DMS53 (cell line): ENCODE results near the gene RPS19.

Experiments
- DNase-seq: peaks from one replicate; lab custom pipeline; 2025; lab: John Stamatoyannopoulos, UW

Gene RPS19

DNA sequence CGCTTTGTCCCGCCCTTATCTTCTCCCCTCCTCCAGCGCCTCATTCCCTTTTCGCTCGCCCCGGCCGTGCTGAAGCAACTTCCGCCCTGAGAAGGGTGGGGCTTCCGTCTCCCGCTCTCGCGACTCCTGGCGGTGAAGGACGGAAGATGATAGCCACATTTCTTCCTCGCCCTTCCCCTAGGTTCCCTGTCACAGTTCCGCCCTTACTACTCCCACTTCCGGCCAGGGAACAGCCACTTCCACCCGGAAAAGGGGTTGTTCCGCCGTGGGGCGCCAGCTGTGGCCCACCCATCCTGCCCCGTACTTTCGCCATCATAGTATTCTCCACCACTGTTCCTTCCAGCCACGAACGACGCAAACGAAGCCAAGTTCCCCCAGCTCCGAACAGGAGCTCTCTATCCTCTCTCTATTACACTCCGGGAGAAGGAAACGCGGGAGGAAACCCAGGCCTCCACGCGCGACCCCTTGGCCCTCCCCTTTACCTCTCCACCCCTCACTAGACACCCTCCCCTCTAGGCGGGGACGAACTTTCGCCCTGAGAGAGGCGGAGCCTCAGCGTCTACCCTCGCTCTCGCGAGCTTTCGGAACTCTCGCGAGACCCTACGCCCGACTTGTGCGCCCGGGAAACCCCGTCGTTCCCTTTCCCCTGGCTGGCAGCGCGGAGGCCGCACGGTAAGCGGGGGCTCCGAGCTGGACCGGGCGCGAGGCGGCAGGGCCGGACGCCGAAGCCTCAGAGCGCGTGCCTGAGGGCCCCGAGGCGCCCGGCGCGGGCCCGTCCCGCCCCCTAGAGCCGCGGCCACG, at the start of gene RPS19:
TSS of gene RPS19 (plus strand) at position 638 of the 801 bp plus-strand sequence. CDS start 520 bp downstream, outside the sequence.
- DNase-seq = peak; percentile 99

DNA sequence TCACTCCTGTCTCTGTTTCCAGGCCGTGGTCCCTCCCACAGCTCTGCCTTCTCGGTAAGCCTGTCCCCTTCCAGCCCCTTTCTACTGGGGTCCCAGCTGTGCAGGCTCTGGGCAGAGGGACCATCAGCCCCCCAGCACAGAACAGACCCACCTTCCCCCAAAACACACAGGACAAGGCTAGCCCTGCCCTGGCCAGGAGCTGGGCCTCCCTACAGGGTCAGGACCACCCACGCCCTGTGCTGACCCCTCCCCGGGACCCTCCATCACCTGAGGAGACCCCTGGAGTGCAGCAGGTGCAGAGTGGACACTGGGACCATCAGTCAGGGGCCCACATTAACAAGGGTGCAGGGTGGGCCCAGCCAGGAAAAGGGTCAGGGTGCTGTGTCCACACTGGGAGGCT, 49.8 kb upstream of the RPS19 start:
- DNase-seq = no peak

DNA sequence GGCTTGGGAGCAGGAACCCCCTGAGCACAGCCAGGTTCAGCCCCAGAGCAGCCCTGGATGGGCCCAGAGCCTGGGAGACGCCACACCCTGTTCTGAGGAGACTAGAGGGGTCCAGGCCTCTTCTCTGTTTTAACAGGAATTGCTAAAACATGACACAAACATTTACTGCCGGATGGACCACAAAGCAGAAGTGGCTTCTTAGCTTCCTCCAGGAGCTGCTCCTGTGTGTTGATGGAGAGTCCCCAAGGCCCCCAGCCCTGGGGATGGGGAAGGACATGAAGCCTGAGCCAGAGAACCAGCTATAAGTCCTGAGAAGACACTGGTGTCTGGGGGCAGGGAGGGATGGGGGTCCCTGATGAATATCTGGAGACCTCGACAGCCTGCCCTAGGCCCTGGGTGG, 49.0 kb upstream of the RPS19 start:
- DNase-seq = no peak

DNA sequence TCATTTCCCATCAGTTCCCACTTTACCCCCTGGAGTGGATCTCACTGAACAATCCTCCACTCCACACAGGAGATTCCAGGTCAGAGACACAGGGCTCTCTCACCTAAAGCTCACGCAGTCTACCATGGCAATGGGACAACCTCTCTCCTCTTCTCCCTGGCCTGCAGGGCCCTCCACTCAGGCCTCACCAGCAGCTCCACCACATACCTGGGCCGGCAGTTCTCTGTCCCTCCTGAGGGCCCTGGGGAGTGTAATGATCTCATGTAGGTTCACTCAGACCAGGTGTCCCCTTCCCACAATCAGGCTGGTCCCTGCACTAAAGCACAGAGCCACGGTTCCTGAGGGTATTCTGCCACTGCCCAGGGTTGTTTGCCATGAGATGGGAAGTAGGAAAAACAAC, 48.1 kb upstream of the RPS19 start:
- DNase-seq = no peak

DNA sequence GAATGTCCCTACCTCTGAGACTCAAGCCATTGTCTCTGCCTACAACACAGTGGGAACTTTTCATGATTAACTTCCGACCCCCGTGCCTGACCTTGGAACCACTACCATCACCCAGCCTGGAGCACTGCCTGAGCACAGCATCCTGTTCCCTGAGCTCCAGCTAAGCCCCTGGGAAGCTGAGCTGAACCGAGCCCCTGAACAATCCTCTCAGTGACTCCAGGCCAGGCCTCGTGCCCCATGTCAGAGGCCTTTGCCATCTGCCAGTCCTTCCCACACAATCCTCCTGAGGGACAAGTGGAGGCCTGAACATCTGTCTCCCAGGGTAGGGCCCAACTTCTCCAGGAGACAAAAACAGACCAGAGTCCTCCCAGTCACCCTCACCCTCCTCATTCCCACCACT, 46.1 kb upstream of the RPS19 start:
- no peak for DNase-seq

DNA sequence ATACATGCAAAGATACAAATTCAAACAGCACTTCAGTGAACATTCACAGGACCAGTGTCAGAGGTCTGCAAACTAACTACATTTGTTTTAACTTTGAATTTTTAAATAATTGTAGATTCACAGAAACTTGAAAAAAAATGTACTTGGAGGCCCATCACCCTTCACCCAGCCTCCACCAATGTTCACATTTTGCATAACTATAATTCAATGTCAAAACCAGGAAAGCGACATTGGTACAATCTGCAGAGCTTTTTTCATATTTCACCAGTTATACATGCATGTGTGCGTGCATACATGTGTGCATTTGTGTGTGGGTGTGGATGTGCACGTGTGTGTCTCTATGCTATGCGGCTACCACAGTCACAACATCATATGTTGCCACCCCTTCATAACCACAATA, 44.8 kb upstream of the RPS19 start:
- no peak for DNase-seq

DNA sequence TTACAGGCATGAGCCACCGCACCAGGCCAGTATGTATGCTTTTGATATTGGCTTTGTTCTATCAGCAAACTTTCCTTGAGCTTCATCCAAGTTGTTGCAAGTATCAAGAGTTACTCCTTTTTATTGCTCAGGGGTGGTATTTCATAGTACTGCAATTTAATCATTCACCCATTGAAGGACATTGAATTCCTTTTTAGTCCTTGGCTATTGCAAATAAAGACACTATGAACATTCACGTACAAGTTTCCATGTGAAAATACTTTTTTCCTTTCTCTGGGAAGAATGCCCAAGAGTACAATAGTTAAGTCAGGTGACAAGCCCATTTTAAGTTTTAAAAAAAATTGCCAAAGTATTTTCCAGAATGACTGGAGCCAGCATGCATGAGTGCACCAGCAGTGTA, 43.3 kb upstream of the RPS19 start:
- DNase-seq = no peak

DNA sequence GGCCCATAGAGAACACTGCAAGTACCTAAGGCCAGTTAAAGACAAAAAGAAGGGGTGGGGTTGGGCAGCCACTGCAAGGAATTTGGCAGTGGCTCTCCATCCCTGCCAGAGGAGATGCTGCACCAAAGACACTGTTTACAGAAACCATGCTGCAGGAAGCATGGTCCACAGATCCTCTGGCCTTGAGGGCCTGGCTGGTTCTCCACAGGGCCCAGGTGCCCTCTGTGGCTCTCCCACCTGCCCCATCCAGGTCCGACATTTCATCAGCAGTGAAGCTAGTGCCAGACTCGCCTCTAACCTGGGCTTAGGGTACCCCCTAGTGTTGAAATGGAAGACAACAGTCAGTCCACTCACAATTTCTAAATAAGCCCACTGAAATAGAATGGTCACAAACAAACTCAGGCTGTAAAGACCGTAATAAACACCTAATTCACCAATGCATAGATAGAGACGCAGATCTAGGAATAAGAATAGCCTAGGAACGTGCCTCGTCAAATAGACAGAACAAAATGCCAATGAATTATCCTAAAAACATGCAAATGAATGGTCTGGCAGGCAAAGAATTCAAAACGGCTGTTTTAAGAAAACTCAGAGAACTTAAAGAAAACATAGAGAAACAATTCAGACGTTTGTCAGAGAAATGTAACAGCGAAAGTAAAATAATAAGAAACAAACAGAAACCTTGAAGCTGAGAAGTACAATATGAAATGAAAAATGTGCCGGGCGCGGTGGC, 38.9 kb upstream of the RPS19 start:
- peak; percentile 90 for DNase-seq

DNA sequence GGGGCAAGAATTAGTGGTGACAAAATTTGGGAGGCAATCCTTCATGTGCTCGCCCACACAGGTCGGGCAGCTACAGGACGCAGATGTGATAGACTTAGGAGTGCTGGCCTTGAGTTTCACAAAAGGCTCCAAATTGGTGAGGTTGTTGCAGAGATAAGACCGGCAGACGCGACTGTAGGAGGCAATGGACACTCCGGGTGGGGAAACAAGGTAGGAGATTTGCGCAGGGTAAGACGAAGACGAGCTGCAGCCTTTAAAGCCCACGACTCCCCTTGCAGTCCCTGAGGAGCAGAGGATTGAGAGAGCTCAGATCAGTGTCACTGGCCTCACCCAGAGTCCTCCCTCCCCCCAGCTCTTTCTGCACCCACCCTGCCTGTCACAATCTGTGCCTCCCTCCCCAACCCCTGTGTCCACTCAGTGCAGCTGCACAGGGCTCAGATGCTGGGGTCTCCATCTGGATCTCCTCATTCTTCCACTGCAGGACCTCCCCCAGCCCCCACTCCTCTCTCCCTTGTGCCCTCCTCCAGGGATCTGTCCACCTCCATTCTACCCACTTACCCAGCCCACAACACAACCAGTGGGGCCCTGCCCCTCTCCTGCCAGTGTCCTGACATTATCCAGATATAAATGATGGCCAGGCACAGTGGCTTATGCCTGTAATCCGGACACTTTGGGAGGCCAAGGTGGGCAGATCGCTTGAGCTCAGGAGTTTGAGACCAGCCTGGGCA, 21.9 kb upstream of the RPS19 start:
- no peak for DNase-seq

DNA sequence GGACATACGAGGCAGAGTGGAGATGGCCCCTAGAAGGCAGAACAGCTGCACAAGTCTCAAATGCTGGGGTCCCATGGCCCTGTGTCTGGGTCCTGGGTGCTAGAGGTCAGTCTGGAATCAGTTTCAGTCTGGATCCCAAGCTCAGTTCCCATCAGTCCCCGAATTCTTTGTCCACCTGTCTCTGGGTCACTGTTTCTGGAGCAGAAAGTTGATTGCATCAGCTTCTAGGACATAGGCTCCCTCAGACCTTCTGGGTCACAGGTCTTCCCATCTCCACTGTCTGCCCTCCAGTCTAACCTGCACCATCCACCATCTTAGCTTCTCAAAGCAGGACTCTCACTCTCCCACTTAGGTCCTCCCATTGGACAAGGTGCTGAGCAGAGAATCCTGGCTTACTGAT, 20.8 kb upstream of the RPS19 start:
- no peak for DNase-seq

DNA sequence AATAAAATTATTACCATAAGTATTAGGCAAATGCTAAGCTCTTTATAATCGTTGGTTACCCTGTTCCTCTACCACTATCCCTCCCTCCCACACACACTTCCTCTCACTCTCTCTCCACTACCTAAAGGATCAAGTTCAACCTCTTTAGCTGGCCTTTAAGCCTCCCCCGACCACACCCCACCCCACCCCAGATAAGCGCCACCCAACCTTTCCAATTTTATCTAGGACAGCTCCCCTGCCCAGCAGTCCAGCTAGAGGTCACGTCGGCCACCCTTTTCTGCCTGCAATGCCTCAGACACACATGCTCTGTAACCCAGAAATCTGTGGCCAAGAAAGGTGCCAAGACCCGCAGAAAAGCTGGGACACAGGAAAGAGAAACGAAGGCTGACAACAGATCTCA, 16.7 kb upstream of the RPS19 start:
- DNase-seq = no peak

DNA sequence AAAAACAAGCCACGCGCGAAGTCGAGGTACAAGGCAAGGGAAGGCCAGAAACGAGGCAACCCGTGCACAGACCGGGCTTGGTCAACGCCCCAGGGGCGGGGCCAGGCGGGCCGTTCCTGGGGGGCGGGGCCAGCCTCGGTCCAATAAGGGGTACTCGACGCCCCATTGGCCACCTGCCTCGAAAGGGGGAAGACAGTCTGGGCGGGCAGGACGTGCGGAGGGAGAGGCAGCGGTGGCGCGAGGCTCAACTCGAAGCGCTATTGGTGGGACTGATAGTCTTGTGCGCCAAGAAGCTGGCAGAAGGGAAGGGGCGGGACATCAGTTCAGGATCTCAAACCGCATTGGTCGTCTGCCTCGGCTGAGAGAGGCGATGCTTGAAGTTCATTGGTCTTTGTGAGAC, 15.5 kb upstream of the RPS19 start, which contains the start of gene LYPD4:
TSS of gene LYPD4 (minus strand) at position 83 of the 400 bp plus-strand sequence. CDS start 5,398 bp downstream, outside the sequence.
- peak; percentile 83 for DNase-seq

DNA sequence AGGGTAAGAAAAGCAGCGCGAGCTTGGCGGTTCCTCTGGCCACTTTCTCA, 15.2 kb upstream of the RPS19 start, which contains the start of gene DMRTC2:
TSS of gene DMRTC2 (plus strand) at position 42 of the 50 bp plus-strand sequence. CDS start 2,387 bp downstream, outside the sequence.
- no peak for DNase-seq

DNA sequence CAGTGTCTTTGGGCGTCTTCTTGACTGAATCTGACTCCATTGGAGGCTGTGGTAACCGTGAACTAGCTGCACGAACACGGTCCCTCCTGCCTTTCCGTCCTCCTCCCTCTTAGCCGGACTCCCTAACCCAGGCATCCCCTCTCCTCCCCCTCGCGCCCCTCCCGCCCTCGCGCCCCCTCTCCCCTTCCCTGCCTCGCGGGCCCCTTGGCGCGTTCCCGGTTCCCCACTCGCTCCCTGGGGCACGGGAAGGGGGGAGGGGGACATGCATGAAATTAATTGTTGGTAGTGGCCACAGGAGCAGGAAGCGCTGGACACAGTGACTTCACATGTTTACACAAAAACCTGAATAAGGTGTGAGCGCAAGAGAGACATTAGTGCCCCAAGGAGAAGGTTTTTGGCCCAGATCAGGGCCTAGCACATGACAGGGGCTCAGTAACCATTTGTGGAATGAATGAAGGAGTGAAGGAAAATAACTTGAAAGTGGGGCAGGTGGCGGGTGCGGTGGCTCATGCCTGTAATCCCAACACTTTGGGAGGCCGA, 14.9 kb upstream of the RPS19 start:
- peak; percentile 70 for DNase-seq

DNA sequence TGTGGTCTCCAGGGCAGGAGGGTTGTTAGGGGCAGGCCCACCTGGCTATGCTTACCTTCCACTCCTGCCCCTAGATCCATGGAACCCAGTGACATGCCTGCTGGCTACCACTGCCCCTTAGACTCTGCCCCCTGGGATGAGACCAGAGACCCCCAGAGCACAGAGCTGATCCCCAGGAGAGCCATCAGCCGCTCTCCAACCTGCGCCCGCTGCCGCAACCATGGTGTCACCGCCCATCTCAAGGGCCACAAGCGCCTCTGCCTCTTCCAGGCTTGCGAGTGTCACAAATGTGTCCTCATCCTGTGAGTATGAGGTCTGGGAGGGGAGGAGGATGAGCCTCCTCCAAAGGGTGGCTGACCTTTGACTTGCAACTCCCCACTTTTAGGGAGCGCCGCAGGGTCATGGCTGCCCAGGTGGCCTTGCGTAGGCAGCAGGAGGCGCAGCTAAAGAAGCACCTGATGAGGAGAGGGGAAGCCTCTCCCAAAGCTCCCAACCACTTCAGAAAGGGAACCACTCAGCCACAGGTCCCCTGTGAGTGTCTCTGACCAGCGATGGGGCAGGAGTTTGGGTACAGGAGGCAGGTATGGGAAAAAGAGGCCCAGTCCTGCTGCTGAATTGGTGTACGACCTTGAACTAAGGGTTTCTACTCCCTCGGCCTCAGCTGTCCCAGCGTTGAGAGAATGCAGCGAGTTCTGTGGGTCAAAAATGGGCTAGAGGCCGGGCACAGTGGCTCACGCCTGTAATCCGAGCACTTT, 12.5 kb upstream of the RPS19 start:
- no peak for DNase-seq

DNA sequence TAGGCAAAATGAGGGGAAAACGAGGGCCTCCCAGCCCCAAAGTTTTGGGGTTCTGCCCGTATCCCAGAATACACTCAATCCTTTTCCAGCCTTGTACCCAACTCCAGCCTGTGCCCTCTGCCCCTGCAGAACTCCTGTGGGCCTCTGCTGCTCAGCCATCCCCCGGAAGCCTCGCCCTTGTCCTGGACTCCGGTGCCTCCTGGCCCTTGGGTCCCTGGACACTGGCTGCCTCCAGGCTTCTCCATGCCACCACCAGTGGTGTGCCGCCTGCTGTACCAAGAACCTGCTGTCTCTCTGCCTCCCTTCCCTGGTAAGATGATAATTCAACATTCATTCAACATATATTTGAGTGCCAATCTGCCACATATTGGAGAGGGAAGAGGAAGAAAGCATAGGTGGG, 11.4 kb upstream of the RPS19 start:
- DNase-seq = no peak

DNA sequence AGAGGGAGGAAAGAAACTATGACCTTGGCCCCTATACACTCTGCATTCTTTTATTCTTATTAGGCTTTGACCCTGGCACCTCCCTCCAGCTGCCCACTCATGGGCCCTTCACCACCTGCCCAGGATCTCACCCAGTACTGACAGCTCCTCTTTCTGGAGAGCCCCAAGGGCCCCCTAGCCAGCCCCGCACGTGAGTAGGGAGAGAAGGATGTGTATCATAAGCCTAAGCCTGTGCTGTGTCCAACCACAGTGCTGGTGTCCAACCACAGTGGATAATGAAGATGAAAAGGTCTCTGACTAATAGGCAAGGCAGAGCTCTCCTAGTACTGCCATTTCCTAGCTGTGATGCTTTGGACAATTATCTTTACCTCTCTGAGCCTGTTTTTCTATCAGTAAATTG, 11.0 kb upstream of the RPS19 start:
- no peak for DNase-seq

DNA sequence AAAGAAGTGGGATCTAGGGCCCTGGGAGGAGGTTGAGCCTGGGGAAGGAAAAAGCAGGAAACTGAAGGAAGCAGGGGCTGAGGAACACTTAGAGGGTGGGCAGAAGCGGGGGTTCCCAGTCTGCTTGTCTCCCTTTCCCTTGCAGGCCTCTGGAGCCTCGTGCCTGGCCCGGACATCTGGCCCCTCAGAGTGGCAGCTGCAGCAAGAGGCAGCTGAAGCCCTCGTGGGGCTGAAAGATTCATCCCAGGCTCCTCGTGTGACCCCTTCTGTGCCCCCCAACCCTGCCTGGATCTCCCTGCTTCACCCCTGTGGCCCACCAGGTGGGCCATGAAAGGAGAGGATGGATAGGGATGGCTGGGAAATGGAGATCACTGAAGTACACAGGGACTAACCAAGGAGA, 9.7 kb upstream of the RPS19 start:
- no peak for DNase-seq

DNA sequence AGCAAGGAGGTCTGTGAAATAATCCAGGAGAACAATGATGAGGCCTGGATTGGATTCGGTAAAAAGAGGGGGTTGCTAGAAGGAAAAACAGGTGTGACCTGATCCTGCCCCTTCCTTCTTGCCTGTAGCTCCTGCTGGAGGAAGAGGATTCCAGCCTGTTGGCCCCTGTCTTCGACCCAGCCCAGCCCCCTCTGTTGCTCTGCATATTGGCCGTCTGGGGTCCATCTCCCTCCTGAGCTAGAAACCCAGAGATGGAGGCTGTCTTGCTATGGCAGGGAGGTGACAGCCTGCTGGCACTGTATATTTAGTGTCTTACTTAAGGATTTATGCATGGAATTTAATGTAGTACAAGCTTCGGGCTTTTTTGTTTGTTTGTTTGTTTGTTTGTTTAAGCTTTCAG, 8.6 kb upstream of the RPS19 start:
- no peak for DNase-seq

DNA sequence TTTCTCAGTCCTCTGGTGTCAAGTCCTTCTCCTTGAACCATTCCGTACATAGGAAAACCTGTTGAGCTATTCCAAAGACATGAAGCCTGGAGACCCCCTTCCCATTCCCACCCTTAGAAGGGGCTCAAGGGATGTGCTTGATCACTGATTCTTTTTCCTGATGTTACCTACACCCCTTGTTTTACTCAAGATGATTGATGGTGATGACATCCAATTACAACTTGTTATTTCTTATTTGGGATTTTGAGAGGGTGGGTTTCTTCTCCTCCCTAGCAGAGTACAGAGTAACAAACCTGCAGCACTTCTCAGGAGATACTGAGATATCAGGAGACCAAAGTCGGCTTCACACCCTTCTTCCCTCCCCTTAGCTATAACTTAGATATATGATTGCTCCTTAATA, 6.7 kb upstream of the RPS19 start:
- DNase-seq = no peak

DNA sequence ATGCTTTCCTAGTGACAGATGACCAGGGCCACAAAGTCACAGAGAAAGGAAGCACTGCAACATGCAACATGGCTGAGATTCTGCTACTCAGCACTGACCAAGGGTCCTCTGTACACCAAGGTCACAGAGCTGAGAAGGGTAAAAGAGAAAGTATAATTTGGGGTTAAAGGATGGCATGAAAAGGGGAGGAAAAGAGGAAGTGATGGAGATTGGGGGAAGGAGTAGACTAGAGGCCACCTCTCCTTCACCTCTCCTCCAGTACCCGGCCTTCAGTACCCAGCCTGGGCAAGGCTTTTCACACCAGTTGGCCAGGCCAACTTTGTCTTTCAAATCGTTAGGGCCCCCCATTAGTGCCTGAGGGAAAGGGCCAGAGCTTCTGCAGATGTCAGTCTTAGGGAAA, 6.3 kb upstream of the RPS19 start:
- DNase-seq = no peak

DNA sequence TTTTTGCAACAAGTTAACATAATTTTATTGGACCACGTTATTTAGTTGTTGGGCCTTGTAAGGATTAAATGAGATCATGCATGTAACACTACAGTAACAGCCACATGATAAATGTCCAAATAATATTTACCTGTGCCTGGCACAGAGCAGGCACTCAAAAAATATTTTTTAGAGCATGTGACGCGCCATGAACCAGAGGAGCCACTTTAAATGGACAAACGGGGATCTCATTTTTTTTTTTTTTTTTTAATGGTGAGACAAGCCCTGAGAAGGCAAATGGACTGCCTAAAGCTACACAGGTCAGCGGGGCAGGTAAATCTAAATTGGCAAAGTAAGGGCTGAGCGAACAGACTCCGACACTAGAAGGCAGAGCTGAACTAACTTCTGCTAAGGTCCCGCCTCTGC, 840 bp upstream of the RPS19 start:
- no peak for DNase-seq
